T1000 (cell line): ENCODE measurements around the gene SMG1.
"Not testable (repeated sequence)": the region's sequence is repeated elsewhere in the genome, so short reads cannot be mapped to it uniquely, and the experiment has no call there.

Experiments
- DNase-seq: peaks from one replicate; lab custom pipeline; 2025; ENCODE audit warnings: mixed read lengths; lab: John Stamatoyannopoulos, UW

The SMG1 gene

GRCh38 chr16:18762713-18763112 lies 163.5 kb downstream of the SMG1 start:
- not testable (repeated sequence) for DNase-seq

- peak; percentile 58 for DNase-seq
Observed at GRCh38 chr16:18759598-18760520, 166.3 kb downstream of the SMG1 start.

- DNase-seq, result not testable (repeated sequence)
Observed at GRCh38 chr16:18757960-18758660, 168.1 kb downstream of the SMG1 start.

- not testable (repeated sequence) for DNase-seq
Observed at GRCh38 chr16:18756639-18757038, 169.6 kb downstream of the SMG1 start.
